Measurements from ENCODE around the gene C9orf85.

- TF ChIP-seq CTCF (IDR thresholded peaks at IDR 0.05) (no peak), POLR2A (IDR thresholded peaks at IDR 0.05) (no peak)
These were observed 35.3 kb upstream of the C9orf85 start for GRCh38 chr9:71876106-71876505.
